IMR-90 (cell line): ENCODE data around the gene R3HDML.

ENCODE experiments used
- BHLHE40 ChIP-seq: fragments of 150-350 bp; IDR thresholded peaks from 2 replicates; pipeline ENCODE4 v1.6.1; 2016; ENCODE audit warnings: mild to moderate bottlenecking, low read depth, low read length
- CEBPB ChIP-seq: IDR thresholded peaks from 2 replicates; pipeline ENCODE4 v1.6.1; 2012; ENCODE audit warnings: low read depth, low read length, improper control_type of control experiment
- CHD1 ChIP-seq: IDR thresholded peaks from 2 replicates; pipeline ENCODE4 v1.6.1; 2012; ENCODE audit warnings: low read depth, low read length, improper control_type of control experiment
- CTCF ChIP-seq: conservative IDR thresholded peaks from 2 replicates; pipeline ENCODE4 v1.5.1; 2012; ENCODE audit warnings: mild to moderate bottlenecking, low read depth, low read length, improper control_type of control experiment
- ELK1 ChIP-seq: fragments of 150-350 bp; IDR thresholded peaks from 2 replicates; pipeline ENCODE4 v1.6.1; 2016; ENCODE audit warnings: low read depth, mild to moderate bottlenecking, low read length, moderate library complexity, borderline replicate concordance
- FOS ChIP-seq: fragments of 150-350 bp; IDR thresholded peaks from 2 replicates; pipeline ENCODE4 v1.6.1; 2016; ENCODE audit warnings: low read depth, low read length
- MAFK ChIP-seq: IDR thresholded peaks from 2 replicates; pipeline ENCODE4 v1.6.1; 2012; ENCODE audit warnings: low read depth, low read length, improper control_type of control experiment
- MAZ ChIP-seq: IDR thresholded peaks from 2 replicates; pipeline ENCODE4 v1.6.1; 2012; ENCODE audit warnings: low read depth, mild to moderate bottlenecking, low read length, improper control_type of control experiment, moderate library complexity, borderline replicate concordance
- MXI1 ChIP-seq: IDR thresholded peaks from 2 replicates; pipeline ENCODE4 v1.6.1; 2012; ENCODE audit warnings: low read depth, mild to moderate bottlenecking, low read length, moderate library complexity, borderline replicate concordance
- POLR2A ChIP-seq: IDR thresholded peaks from 2 replicates; pipeline ENCODE4 v1.6.1; 2012; ENCODE audit warnings: mild to moderate bottlenecking, low read depth, low read length
- RAD21 ChIP-seq: IDR thresholded peaks from 2 replicates; pipeline ENCODE4 v1.6.1; 2012; ENCODE audit warnings: low read length, improper control_type of control experiment
- RCOR1 ChIP-seq: IDR thresholded peaks from 2 replicates; pipeline ENCODE4 v1.6.1; 2012; ENCODE audit warnings: mild to moderate bottlenecking, low read length, improper control_type of control experiment; ENCODE audit not compliant: insufficient replicate concordance
- RFX5 ChIP-seq: IDR thresholded peaks from 2 replicates; pipeline ENCODE4 v1.8.0; 2012; ENCODE audit warnings: low read depth, mild to moderate bottlenecking, low read length, moderate library complexity
- SMC3 ChIP-seq: fragments of 150-350 bp; IDR thresholded peaks from 2 replicates; pipeline ENCODE4 v1.6.1; 2016; ENCODE audit warnings: low read depth, mild to moderate bottlenecking, antibody characterized with exemption, low read length, moderate library complexity

DNA sequence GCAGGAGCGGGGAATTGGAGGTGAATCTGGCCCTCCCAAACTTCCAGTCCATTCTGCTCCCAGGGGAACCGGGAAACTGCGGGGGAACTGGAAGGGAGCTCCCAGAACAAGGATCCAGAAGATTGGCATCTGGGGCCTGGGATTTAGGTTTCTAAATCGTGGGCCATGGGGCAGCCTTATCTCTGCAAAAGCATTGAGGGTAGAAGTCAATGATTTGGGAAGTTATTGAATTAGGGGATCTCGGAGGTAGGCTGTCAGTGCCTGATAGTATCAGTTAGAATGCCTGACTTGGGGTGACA, 63.8 kb downstream of the R3HDML start:
- TF ChIP-seq CTCF: no peak
- no peak for TF ChIP-seq POLR2A
- TF ChIP-seq MXI1: no peak
- TF ChIP-seq ELK1: no peak
- no peak for TF ChIP-seq CEBPB
- TF ChIP-seq RFX5: no peak
- no peak for TF ChIP-seq FOS
- TF ChIP-seq MAFK: no peak
- TF ChIP-seq RCOR1: no peak
- no peak for TF ChIP-seq BHLHE40
- no peak for TF ChIP-seq MAZ
- no peak for TF ChIP-seq CHD1
- TF ChIP-seq SMC3: no peak
- TF ChIP-seq RAD21: no peak
